SK-N-DZ (cell line): Measurements from ENCODE around the gene MYCBP2.
"Not testable (repeated sequence)": the region's sequence is repeated elsewhere in the genome, so short reads cannot be mapped to it uniquely, and the experiment has no call there.

Experiments
- DNase-seq: peaks from one replicate; pipeline ENCODE4 v3.0.0-alpha.2; 2015; ENCODE audit warnings: low spot score

MYCBP2 gene

DNA sequence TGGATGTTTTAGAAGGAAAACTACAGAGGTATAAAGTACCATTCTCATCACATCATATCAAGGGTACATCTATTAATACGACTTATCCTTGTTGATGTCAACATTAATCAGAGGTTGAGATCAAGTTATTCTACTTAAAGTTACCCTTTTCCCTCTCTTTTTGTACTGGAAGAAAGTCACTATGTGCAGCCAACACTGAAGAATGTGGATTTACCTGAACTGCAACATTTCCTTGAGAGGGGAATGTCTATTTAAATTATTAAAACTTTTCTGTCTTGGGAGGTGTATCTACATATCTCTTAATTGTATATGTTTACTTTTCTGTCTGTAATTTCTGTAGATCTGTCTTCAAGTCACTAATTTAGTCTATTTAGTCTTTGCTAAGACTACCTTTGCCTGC, 297.5 kb downstream of the MYCBP2 start:
- DNase-seq, result no peak

GRCh38 chr13:77028202-77028601, 298.7 kb downstream of the MYCBP2 start:
- no peak for DNase-seq

GRCh38 chr13:77026861-77027621, 299.9 kb downstream of the MYCBP2 start, which contains the start of gene FBXL3:
FBXL3 (minus strand) TSS chr13:77027159; CDS start chr13:77021860, 5,299 bp downstream.
- peak; percentile 82 for DNase-seq

- peak; percentile 63 for DNase-seq
Measured at GRCh38 chr13:77026255-77026860, 300.5 kb downstream of the MYCBP2 start.

DNA sequence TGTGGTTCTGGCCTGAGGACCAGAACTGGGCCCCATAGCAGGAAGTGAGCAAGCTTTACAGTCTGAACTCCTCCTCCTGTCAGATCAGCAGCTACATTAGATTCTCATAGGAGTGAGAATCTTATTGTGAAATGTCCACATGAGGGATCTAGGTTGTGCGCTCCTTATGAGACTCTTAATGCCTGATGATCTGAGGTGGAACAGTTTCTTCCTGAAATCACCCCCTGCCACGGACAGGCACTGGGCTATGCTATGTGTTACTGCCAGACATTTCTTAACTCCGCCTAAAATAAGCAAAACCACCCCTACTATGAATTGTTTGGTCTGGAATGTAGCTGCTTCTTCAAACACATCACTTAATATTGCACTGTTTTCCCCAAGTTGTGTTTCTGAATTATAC, 304.6 kb downstream of the MYCBP2 start:
- no peak for DNase-seq

DNA sequence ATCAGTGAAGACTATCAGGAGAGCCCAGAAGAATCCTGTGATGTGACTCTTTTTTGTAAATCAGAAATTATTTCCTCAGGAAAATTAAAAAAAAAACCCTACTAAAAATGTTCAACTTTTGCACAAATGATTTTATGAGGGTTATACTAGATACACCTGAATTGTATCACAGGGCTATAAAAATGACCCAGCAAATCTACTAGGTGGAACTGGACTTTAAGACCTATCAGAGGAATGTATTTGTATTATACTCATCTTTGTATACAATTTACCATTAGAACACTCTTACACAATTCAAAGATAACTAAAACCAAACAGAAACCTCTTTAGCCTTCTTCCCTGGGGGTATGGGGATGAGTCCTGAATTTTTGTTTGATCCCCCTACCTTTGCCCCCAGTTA, 307.1 kb downstream of the MYCBP2 start:
- DNase-seq, result no peak

- DNase-seq, result no peak
Measured at GRCh38 chr13:77016888-77017623, 309.8 kb downstream of the MYCBP2 start.

DNA sequence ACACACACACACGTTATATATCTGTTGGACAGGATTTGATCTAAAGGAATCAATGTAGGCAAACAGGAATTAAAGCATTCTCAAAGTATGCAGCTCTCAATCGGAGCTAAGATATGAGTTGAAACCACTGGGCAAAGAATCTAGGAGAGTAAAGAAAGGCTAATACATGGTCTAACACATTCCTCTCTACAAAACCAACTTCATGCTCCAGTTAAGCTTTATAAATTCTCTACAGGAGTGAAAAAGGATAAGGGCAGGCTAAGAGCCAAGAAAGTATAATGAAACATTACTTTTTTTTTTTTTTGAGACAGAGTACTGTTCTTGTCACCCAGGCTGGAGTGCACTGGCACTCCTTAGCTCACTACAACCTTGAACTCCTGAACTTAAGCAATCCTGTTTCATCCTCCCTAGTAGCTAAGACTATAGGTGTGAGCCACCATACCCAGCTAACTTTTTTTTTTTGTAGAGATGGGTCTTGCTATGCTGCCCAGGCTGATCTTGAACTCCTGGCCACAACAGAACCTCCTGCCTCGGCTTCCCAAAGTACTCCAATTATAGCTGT, 310.6 kb downstream of the MYCBP2 start:
- no peak for DNase-seq

GRCh38 chr13:77014906-77015685, 311.8 kb downstream of the MYCBP2 start:
- DNase-seq, result no peak

DNA sequence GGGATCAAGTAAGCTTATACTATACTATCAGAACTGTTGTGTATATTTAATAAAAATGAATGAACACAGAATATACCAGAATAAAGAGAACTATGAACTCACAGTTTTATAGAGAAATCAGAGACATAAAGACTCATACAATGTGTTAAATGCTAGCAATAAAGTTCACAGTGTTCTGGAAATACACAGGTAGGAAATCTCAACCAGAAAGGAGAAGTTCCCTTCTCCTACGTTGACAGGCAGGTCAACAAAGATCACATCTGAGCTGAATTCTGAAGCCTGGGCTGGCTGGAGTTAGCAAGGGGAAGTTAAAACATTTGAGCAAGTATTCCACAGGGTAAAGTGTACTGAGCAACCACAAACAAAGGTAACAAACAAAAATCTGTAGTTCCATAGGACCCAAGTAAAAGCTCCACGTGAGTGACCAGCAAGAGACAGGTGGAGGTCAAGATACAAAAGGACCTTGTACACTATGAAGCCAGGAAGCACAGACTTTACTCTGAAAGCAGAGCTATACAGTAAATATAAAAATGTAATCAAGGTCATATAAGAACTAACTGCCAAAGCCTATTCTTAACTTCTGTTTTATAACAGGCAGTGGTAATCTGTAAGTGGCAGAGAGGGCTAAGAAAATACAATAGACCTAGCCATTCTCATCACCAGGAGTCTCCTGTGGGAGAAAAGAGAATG, 312.9 kb downstream of the MYCBP2 start:
- no peak for DNase-seq

- DNase-seq, result not testable (repeated sequence)
Measured at GRCh38 chr13:77009719-77010118, 317.2 kb downstream of the MYCBP2 start.

GRCh38 chr13:77009011-77009410, 317.9 kb downstream of the MYCBP2 start:
- DNase-seq, result no peak

- not testable (repeated sequence) for DNase-seq
Measured at GRCh38 chr13:77008337-77008736, 318.6 kb downstream of the MYCBP2 start.

GRCh38 chr13:77002590-77003190, 324.2 kb downstream of the MYCBP2 start:
- DNase-seq, result no peak

DNA sequence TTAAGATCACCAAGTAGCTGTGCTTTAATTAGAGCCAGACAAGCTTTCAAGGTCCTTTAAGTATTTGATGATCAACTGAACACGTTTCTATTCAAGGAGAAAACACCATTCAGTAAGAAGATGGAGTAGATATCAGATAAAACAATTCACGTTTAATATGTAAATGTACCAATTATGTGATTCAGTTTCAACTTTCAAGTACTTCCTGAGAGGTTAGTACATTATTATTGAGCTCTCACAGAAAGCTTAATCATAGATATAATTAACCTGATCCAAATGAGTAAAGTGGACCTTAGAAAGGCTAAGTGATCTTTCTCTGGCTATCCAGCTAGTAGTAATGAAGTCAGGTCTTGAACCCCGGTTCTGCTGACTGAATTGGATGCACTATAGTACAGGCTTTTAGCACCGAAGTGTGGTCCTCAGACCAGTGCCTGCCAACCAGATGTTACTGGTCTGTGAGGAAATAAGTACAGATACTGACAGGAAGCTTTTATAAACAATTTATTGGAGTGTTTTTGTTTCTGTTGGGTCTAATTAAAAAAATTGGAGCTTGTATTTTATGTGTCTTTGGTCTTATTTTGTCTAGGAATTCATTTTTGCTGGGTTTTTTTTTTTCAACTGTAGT, 324.8 kb downstream of the MYCBP2 start:
- DNase-seq, result no peak

- no peak for DNase-seq
Measured at GRCh38 chr13:77001540-77001939, 325.4 kb downstream of the MYCBP2 start.

- no peak for DNase-seq
Measured at GRCh38 chr13:77000475-77000874, 326.4 kb downstream of the MYCBP2 start.
